Right hindlimb (tissue), 1 donor: ENCODE results near the gene PRKCH.

Experiments used
- DNase-seq: peaks from one replicate; pipeline ENCODE4 v3.0.0-alpha.2; 2018

Gene PRKCH

GRCh38 chr14:61573748-61574513, 252.6 kb downstream of the PRKCH start:
- no peak for DNase-seq

DNA sequence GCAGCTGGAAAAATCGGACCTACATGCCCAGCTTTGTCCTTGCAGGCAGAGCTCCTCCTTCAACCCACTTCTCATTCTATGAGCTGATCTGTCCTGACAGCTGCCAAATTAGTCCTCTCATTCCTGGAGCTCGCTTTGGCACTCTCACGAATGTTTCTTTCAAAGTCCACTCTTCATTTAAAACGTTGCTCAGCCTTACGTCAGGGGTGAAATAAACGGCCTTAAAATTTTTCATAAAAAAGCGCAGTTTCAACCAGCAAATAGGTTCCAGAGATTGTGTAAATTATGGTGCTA, 253.1 kb downstream of the PRKCH start:
- no peak for DNase-seq

DNA sequence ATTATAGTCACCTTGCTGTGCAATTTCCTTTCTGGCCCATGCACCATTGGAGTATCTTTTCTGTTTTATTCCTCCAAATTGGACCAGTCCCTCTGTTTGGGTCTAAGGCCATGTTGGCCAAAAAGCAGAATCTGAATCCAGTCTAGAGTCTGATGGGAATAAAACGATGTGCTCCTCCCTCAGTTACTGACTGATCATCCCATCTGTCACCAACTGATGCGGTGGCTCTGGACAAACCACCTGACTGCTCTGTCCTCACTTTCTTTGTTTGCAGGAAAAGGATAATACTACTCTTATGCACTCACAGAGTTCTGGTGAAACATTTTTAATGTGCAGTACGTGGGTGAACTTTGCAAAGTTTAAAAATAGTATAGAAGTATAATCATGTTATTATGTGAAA, 253.7 kb downstream of the PRKCH start:
- DNase-seq, result no peak

- no peak for DNase-seq
Observed at GRCh38 chr14:61575551-61576150, 254.3 kb downstream of the PRKCH start.

DNA sequence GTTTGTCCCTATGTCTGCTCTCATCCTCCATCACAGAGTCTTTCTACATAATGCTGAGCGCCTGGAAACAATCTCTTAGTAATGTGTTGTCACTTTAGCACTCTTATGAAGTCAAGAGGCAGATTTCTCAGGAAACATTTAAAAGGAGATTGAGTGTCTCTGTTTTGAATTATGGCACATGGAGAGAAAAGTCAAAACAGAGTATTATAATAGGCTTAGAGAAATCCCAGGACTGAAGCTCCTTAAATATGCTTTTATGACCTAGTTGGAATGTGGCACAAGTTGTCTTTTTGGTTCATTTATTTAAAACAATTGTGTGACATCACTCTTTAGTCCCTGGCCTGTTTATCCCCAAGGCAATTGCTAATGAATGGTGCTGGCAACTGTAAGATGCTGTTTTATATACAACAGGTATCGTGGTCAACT, 256.1 kb downstream of the PRKCH start:
- no peak for DNase-seq

DNA sequence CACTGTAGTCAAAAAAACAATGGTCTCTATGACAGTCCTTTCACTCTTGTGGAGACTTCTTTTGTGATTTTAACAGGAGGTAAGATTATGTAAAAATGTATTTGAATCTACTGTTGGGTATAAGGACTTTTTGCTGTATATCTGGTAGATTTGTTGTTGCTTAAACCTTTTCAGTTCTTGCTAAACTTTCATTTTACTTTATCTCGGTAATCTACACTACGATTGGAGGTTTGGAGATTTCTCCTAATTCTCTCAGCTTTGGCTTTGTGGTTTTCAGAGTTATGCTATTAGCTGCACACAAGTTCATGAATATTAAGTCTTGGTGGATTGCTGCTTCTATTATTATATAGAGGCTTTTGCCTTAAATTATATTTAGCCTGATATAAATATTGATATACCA, 257.4 kb downstream of the PRKCH start:
- DNase-seq, result no peak

DNA sequence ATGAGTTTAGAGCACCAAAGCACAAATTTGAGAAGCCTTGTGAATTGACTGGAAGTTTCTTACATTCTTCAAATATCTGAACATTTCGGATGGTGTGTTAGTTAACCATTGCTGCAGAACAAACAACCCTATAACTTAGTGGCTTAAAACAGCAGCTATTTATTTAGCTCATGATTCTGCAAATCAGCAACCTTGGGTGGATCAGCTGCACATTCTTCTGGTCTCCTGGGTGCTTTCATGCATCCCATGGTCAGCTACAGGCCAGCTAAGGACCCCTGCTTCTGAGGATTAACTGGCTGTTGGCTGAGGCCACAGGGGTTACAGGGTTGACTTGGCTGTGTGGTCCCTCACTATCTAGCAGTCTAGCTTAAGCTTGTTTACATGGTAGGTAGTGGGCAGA, 260.0 kb downstream of the PRKCH start:
- DNase-seq, result no peak

- no peak for DNase-seq
Observed at GRCh38 chr14:61581955-61582615, 260.7 kb downstream of the PRKCH start.

DNA sequence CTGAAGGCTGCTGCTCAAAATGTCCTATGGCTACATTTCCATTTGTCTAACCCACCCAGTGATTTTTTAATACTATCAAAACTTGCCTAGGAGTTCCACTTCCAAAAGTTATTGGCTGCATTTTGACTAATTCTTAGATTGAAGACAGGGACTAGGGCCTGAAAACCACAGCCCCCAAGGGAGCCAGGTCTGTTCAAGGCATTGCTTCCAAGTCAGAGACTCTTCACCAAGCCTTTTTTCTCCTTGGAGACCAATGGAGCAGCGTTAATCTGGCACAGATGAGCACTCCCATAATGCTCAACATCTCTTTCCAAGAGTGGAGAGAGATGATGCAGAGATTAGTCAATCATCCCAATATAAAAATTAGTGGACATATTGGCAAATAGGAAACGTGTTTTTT, 261.4 kb downstream of the PRKCH start:
- DNase-seq, result no peak

GRCh38 chr14:61584331-61584741, 263.0 kb downstream of the PRKCH start:
- no peak for DNase-seq

DNA sequence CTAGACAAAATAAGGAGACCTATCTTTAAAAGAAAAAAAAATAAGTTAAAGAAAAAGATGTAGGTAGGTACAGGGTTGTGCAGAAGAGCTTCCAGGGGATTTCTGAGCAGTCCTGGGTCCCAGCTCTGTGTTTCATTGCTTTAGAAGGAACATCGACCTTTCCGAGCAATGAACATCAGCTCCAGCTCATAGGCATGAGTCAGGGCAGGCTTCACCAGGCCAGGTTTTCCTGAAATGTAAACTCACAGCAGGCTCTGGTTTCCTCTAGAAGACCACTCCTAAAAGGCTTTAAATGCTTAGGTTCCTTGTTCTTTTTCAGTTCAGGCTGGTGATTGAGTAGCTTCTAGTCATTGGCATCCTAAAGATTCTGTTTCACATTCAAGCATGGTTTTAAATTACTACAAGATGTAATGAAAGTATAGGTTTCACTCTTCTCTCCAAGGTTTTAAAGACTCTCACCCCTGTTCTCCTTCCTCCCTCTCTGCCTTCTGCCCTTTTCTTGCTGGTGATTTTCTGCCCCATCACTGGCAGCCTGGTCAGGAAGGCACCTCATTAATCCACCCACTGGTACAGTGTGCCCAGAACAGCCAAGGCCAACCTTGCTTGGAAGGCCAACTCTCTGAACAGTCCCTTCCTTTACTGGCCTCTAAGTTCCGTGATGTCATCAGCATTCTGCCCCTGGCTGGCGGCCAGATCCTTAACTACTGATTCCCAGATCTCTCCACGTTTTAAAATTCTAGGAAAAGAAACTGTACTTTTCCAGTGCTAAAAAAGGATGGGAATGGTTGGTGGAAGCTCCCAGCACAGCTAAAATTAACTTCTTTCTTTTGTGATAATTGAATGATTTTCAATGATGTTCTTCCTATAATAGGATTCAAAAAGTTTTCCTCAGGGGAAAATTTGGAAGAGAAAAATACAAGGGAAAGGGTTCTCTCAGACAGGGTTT, 264.5 kb downstream of the PRKCH start:
- DNase-seq, result peak; percentile 88

- DNase-seq, result no peak
Observed at GRCh38 chr14:61586544-61587055, 265.2 kb downstream of the PRKCH start.

DNA sequence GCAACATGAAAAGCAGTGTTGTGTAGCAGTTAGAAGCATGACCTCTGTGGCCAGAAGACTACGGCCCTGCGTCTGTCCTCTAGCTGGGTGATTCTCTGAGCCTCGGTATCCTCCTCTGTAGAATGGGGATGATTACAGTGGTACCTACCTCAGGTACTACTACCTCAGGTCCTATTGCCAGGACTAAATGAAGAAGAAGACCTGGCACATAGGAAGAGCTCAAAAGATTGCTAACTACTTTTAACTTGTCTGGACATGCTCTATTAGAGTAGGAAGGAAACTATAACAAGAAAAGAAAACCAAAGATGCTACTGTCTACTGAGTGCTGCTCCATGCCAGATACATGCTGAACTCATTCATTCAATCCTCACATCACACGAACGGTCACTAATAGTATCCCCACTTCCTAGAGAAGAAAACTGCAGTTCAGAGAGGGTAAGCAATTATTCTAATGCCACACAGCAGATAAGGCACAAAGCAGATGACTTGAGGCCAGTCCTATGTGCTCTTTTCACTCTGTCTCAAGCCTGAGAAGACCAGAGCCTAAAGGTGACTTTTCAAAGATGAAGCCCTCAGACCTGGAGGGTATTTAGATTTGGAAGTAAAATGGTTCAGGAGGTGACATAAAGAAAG, 265.8 kb downstream of the PRKCH start:
- no peak for DNase-seq

DNA sequence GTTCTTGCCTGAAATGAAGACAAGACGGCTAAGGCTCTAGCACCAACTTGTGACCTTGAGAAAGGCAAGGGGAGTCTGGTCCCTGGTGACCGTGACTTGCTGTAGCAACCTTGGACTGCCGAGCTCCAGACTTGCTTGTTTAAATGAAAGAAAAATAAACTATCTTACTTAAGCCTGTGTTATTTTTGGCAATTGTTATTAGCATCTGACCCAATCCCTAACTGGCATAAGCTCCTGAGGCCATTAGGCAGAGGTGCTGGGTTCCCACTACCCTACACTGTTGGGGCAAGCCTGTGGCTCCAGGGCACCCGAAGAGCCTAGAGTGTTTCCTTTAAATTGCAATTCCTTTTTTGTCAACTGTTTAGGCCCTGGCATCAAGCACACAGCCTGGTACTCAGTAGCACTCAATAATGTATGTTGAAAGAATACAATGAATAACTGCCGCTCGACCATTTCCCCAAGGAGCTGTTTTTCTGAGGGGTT, 267.1 kb downstream of the PRKCH start:
- no peak for DNase-seq

DNA sequence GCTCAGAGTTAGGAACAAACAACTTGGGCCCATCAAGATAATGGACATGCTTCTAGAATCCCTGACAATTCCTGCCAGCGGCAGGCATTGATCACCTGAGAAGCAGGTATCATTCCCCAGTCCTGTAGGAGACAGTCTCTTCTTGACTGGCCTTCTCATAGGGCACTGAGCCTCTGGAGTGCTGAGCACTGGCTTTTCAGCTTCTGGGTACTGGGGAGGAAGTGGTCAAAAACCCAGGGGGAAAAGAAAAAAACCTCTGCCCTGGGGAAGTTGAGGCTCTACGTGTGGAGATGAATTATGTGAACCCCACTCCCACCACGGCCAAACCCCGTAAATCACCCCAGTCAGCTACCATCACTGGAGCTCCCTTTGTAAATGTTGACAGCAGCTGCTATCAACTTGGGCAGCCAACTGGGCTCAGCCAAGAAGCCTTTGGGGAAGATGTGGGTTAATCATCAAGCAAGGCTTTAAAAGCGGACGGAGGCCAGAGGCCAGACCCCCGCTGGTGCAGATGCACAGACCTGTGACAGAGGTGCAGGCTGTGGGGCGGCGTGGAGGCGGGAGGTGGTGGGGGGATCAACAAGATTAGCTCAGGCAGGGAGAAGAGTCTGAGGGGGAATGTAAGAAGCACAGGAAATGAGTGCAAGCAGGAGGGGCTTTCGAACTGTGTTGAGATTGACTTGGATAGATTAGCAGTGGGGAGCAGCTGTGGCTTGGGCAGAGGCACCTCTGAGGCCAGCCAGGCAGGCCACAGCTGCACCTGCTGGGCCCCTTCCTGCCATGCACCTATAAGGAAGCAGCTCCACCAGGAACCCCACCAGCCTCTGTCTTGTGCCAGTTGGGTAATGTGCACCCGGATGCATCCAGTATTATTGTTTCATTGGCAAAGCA, 268.6 kb downstream of the PRKCH start:
- DNase-seq, result no peak

- no peak for DNase-seq
Observed at GRCh38 chr14:61591862-61592261, 270.5 kb downstream of the PRKCH start.

DNA sequence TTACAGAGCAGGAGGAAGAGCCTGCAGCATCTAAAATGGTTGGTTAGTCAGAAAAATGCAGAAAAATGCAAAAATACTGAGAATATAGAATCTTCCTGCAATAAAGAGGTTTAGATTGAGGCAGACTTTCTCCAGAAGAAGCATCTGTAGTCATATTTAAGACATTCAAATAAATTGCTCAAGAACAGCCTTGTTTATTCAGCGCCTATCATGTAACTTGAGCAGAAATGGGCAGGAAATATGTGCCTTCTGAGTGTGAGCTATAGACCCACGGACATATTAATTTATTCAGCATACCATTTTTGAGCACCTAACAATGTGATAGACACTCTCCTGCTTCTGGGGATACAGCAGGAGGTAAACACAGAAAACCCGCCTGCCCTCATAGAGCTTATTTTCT, 272.0 kb downstream of the PRKCH start:
- DNase-seq, result no peak

GRCh38 chr14:61596990-61597389, 275.6 kb downstream of the PRKCH start:
- no peak for DNase-seq

GRCh38 chr14:61598980-61599379, 277.6 kb downstream of the PRKCH start:
- no peak for DNase-seq

DNA sequence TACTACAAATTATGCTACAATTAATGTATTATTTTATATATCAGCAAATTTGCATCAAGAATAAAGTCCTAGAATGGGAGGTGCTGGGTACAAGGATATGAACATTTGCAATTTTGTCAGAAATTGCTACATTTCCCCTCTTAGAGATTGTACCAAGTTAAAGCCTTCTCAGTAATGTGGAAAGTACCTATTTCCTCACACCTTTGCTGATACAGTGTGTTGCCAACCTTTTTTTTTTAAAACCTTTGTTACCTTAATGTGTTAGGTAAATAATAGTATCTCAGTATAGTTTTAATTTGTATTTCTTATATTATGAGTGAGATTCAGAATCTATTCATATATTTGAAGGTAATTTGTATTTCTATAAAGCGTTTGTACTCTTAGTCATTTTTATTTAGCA, 278.6 kb downstream of the PRKCH start:
- DNase-seq, result no peak
